Activated CD4-positive, alpha-beta T cell treated with anti-CD3 and anti-CD28 coated beads, Interleukin-2, amount 50 U/mL, for 4 hours (primary cell): Measurements from ENCODE around the gene CITED2.

Experiments
- DNase-seq, 2 experiments: peaks; one replicate each; pipeline ENCODE4 v3.0.0-alpha.2; 2020

CITED2 gene

GRCh38 chr6:139329224-139329623 lies 45.2 kb downstream of the CITED2 start:
- DNase-seq = no peak

- no peak for DNase-seq
Measured at GRCh38 chr6:139327038-139327437, 47.4 kb downstream of the CITED2 start.

GRCh38 chr6:139325686-139326085 lies 48.8 kb downstream of the CITED2 start:
- DNase-seq = no peak

- no peak for DNase-seq
Measured at GRCh38 chr6:139325125-139325524, 49.3 kb downstream of the CITED2 start.

- DNase-seq = no peak
Measured at GRCh38 chr6:139324301-139324555, 50.2 kb downstream of the CITED2 start.

GRCh38 chr6:139323511-139324300 lies 50.7 kb downstream of the CITED2 start:
- peak; percentile 73 to 74 for DNase-seq
